Measurements from ENCODE around the gene TUBB. TPM values are rescaled to one million over a fixed set of nuclear protein-coding genes. Genes with fewer than 3 reads are reported as not detected.

Gene TUBB
- total RNA-seq, 4 donors from 2014 or later = 151 to 351 (median 255) TPM

GRCh38 chr6:30696432-30696831 lies 23.7 kb upstream of the TUBB start:
- Histone ChIP-seq H3K9me3 (no peaks in the 10 kb centered on the region), H3K4me3 (no peak overlapping the region), H3K27ac (no peak overlapping the region), H3K4me1 (peaks cover under 1 to 4% (median under 1%) of the 10 kb centered on the region in 3 donors), H3K36me3 (peaks cover 0 to 25% (median 0%) of the 10 kb centered on the region in 3 donors), H3K27me3 (no peaks in the 10 kb centered on the region)
- intact Hi-C loops (cut with DNase I) = no loop called here
- no peak for DNase-seq
- TF ChIP-seq, protein P1, sequence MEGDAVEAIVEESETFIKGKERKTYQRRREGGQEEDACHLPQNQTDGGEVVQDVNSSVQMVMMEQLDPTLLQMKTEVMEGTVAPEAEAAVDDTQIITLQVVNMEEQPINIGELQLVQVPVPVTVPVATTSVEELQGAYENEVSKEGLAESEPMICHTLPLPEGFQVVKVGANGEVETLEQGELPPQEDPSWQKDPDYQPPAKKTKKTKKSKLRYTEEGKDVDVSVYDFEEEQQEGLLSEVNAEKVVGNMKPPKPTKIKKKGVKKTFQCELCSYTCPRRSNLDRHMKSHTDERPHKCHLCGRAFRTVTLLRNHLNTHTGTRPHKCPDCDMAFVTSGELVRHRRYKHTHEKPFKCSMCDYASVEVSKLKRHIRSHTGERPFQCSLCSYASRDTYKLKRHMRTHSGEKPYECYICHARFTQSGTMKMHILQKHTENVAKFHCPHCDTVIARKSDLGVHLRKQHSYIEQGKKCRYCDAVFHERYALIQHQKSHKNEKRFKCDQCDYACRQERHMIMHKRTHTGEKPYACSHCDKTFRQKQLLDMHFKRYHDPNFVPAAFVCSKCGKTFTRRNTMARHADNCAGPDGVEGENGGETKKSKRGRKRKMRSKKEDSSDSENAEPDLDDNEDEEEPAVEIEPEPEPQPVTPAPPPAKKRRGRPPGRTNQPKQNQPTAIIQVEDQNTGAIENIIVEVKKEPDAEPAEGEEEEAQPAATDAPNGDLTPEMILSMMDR (IDR thresholded peaks at IDR 0.05) = no peak
- TF ChIP-seq POLR2A (IDR thresholded peaks at IDR 0.05) = no peak
- 90 to 94% methylated on average over 5 of the region's 5 CpGs for WGBS, 2 donors

DNA sequence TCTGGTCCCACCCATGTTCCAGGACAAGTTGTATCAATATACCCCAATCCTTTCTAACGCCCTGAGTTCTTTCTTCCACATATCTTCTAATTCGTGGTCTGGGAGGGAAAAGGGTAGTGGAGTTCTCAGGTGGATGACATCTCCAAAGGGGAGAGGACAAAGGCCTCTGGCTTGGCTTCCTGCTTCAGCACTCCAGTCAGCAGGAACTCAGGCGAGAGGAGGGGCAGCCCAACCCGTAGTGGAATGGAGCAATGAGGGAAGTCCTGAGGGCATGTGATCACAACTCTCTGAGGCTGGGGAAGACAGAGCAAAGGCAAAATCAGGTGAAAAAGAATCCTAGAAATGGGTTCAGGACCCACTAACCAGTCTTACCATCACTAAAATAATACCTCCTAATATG lies 19.8 kb upstream of the TUBB start:
- intact Hi-C loops (cut with DNase I) = no loop called here
- H3K27me3 ChIP-seq = no peaks in the 10 kb centered on the region
- peaks cover 0 to 64% (median 0%) of the 10 kb centered on the region in 3 donors for H3K36me3 ChIP-seq
- TF ChIP-seq, protein P1 (IDR thresholded peaks at IDR 0.05) = no peak
- no peak for TF ChIP-seq POLR2A (IDR thresholded peaks at IDR 0.05)
- no peak overlapping the region for H3K4me3 ChIP-seq
- no peak overlapping the region for H3K27ac ChIP-seq
- WGBS, 2 donors = 48 to 78% methylated on average over 2 to 4 of the region's 4 CpGs
- DNase-seq = no peak
- H3K9me3 ChIP-seq = no peaks in the 10 kb centered on the region
- no peaks in the 10 kb centered on the region for H3K4me1 ChIP-seq

DNA sequence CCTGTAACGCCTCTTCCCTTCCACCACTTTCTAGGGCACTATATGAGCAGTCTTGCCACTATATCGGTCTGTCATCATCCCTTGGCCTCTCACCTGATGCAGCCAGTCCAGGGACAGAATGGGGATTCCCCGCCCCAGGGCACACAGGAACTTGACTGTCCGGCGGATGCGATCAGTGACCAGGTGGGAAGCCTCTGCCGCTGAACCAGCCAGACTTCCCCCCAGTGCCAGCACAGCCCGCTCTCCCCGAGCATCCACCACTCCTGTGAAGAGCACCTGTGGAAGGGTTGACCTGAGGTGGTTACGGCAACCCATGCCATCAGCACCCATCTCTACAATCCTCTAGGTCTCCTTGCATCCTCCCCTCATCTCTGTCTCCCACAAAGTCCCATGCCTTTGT lies 17.1 kb upstream of the TUBB start:
- H3K36me3 ChIP-seq = peaks cover 0 to 91% (median 2%) of the 10 kb centered on the region in 3 donors
- 98 to 100% methylated on average over 3 to 10 of the region's 10 CpGs for WGBS, 2 donors

DNA sequence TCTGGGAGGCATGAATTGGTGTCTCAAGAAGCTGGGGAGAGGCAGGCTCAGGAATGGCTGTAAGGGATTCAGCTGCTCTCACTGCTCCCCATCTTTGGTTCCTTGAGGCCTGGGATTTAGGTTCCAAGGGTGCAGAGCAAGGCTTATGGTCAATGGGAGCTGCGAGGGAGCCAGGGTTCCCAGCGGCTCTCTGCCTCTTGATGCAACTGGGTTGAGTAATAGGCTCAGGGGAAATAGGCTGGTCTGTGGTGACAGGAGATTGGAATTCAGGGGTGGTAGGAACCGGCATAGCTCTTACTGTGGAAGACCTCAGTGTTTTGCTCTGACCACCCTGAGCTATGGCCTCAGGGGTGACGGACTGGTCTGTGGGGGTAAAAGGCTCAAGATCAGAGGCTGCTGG lies 16.3 kb upstream of the TUBB start:
- Histone ChIP-seq H3K36me3 (peaks cover 0 to 97% (median 4%) of the 10 kb centered on the region in 3 donors), H3K9me3 (no peaks in the 10 kb centered on the region), H3K4me1 (peaks cover 0 to 5% (median 0%) of the 10 kb centered on the region in 3 donors), H3K27me3 (no peaks in the 10 kb centered on the region), H3K27ac (no peak overlapping the region), H3K4me3 (no peak overlapping the region)
- TF ChIP-seq, protein P1 (IDR thresholded peaks at IDR 0.05) = no peak
- TF ChIP-seq POLR2A (IDR thresholded peaks at IDR 0.05) = no peak
- intact Hi-C loops (cut with DNase I) = no loop called here
- WGBS, 2 donors = 94% methylated on average over 2 of the region's 4 CpGs; no CpG with 5 or more reads in 1 of the 2 donors
- DNase-seq = no peak

More for the DNA sequence above, 17.1 kb upstream of the TUBB start:
- no peak for TF ChIP-seq POLR2A (IDR thresholded peaks at IDR 0.05)
- TF ChIP-seq, protein P1 (IDR thresholded peaks at IDR 0.05) = no peak
- intact Hi-C loops (cut with DNase I) = no loop called here
- Histone ChIP-seq H3K4me3 (no peak overlapping the region), H3K27ac (no peak overlapping the region), H3K27me3 (no peaks in the 10 kb centered on the region), H3K4me1 (peaks cover 0 to 5% (median 0%) of the 10 kb centered on the region in 3 donors), H3K9me3 (no peaks in the 10 kb centered on the region)
- DNase-seq = no peak

DNA sequence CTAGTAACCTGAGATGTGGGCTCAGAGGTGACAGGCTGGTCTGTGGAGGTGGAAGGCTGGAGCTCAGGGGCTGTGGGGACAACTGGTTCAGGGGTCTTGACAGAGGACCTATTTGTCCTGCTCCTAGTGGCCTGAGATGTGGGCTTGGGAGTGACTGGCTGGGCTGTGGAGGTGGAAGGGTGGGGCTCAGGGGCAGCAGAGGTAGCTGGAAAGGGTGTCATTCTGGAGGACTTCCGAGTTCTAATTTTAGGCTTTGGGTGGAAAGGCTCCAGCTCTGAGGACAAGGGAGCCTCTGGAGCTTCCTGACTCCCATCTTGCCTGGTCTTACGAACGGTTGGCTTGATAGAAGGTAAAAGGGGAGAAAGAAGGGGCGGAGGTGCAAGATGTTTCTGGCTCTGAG lies 14.5 kb upstream of the TUBB start:
- WGBS, 2 donors = 89 to 91% methylated on average over 4 of the region's 4 CpGs

More for the DNA sequence above, 14.5 kb upstream of the TUBB start:
- Histone ChIP-seq H3K36me3 (peaks cover 0 to 96% (median 4%) of the 10 kb centered on the region in 3 donors), H3K27me3 (no peaks in the 10 kb centered on the region), H3K9me3 (no peaks in the 10 kb centered on the region), H3K4me3 (no peak overlapping the region), H3K4me1 (peaks cover 0 to 5% (median 0%) of the 10 kb centered on the region in 3 donors), H3K27ac (no peak overlapping the region)
- no peak for DNase-seq
- intact Hi-C loops (cut with DNase I) = no loop called here
- TF ChIP-seq POLR2A (IDR thresholded peaks at IDR 0.05) = no peak
- TF ChIP-seq, protein P1 (IDR thresholded peaks at IDR 0.05) = no peak

Data from esophagus squamous epithelium (tissue), 5 donors.